Lower leg skin (tissue), 3 donors: ENCODE measurements around the gene GNLY.

Experiments used
- CTCF ChIP-seq, 3 donors: fragments of 450-650 bp; IDR thresholded peaks; one replicate each; pipeline ENCODE4 v1.5.1; 2016; ENCODE audit warnings: antibody characterized with exemption in 3 of 3, mild to moderate bottlenecking in 3 of 3, moderate library complexity in 2 of 3
- POLR2A ChIP-seq, 2 donors: fragments of 450-650 bp; IDR thresholded peaks; one replicate each; pipeline ENCODE4 v1.6.1; 2016 to 2017; ENCODE audit warnings: antibody characterized with exemption in 2 of 2, mild to moderate bottlenecking in 1 of 2, moderate library complexity in 1 of 2

GRCh38 chr2:85646166-85646565, 48.0 kb upstream of the GNLY start:
- no peak for TF ChIP-seq CTCF (IDR thresholded peaks at IDR 0.05)
- no peak for TF ChIP-seq POLR2A (IDR thresholded peaks at IDR 0.05)
